Esophagus (tissue), 2 donors: ENCODE results near the gene PIP5K1C. TPM values are rescaled to one million over a fixed set of nuclear protein-coding genes. Genes with fewer than 3 reads are reported as not detected.

Source experiments
- H3K27ac ChIP-seq, 2 donors: one replicate each; pipeline ENCODE4 v1.5.1; 2013; ENCODE audit warnings: low read depth in 2 of 2, mild to moderate bottlenecking in 2 of 2, inconsistent platforms in 1 of 2, low read length in 1 of 2, moderate library complexity in 1 of 2
- H3K27me3 ChIP-seq, 2 donors: one replicate each; pipeline ENCODE4 v1.6.1; 2013; ENCODE audit warnings: low read length in 2 of 2, control low read depth in 1 of 2, mild to moderate bottlenecking in 1 of 2; ENCODE audit not compliant: insufficient read depth in 2 of 2, control insufficient read depth in 1 of 2
- H3K36me3 ChIP-seq, 2 donors: one replicate each; pipeline ENCODE4 v1.6.1; 2013; ENCODE audit warnings: low read length in 1 of 2; ENCODE audit not compliant: control insufficient read depth in 2 of 2, insufficient read depth in 2 of 2
- H3K4me1 ChIP-seq, 2 donors: one replicate each; pipeline ENCODE4 v1.6.1; 2013; ENCODE audit warnings: low read length in 1 of 2; ENCODE audit not compliant: control insufficient read depth in 2 of 2, insufficient read depth in 2 of 2
- H3K4me3 ChIP-seq, 2 donors: one replicate each; pipeline ENCODE4 v1.5.1; 2013; ENCODE audit warnings: low read length in 2 of 2, mild to moderate bottlenecking in 2 of 2, low read depth in 1 of 2, moderate library complexity in 1 of 2
- H3K9me3 ChIP-seq, 2 donors: one replicate each; pipeline ENCODE4 v1.6.1; 2013; ENCODE audit warnings: mild to moderate bottlenecking in 2 of 2, low read depth in 1 of 2, low read length in 1 of 2, moderate library complexity in 1 of 2; ENCODE audit not compliant: control insufficient read depth in 2 of 2, insufficient read depth in 1 of 2
- WGBS, 2 donors: extraction: QIAGEN DNeasy Blood & Tissue Kit; methylation state at CpG; one replicate each; pipeline ENCODE4 v1.1.7; 2013; 5-methylcytosine and 5-hydroxymethylcytosine counted together
- polyA plus RNA-seq, 2 donors: library from polyadenylated mRNA; stranded (reverse); fragments of 200-250 nt; gene quantifications; one replicate each; pipeline ENCODE4 v1.2.3, GENCODE V29; 2013
- donor health status: healthy with polysubstance abuse.
- donor health status: Bipolar disorder and iron deficiency.

Gene PIP5K1C
- polyA plus RNA-seq, 2 donors: 10.4 to 18.1 TPM

- H3K27me3 ChIP-seq: no peaks in the 10 kb centered on the region
- no peaks in the 10 kb centered on the region for H3K9me3 ChIP-seq
- H3K4me1 ChIP-seq: peaks cover 0 to 4% of the 10 kb centered on the region in 2 donors
- H3K4me3 ChIP-seq: no peak overlapping the region
- H3K36me3 ChIP-seq: peaks cover 0 to 42% of the 10 kb centered on the region in 2 donors
- no peak overlapping the region for H3K27ac ChIP-seq
- WGBS, 2 donors: 91 to 92% methylated on average over 17 of the region's 17 CpGs
Observed at GRCh38 chr19:3642296-3642695, 58.0 kb downstream of the PIP5K1C start.

DNA sequence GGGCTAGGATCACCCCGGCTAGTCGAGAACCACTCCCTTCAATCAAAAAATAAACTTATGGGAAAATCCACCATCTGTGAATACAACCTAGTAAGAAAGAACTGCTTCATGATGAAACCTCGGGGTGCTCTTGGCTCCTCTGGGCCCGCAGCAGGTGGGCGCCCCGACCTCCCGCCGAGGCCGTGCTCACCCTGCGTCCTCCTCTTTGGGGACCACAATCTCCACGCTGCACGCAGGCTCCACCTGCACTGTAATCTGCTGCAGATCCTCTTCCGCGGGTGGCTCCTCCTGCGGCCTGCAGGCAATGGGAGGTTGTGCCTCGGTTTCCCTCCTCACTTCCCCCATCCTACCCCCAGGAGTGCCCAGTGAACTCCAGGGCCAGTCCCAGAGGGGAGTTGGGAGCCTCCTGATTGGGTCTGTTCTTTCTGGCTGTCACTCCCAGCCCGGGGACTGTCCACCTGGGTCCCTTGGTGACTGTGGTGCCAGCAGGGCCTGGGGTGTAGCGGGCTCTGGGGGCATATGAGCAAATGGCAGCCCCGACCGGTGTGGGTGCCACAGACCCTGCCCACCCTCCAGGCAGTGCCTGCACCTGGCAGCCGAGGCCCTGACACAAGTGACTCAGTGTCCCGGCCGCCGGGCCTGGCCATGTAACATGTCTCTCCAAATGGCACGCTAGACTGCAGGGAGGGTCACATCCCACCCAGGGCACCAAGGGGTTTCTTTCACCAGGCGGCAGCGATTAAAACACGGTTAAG, 58.6 kb downstream of the PIP5K1C start:
- Histone ChIP-seq H3K9me3 (no peaks in the 10 kb centered on the region), H3K4me3 (no peak overlapping the region), H3K36me3 (peaks cover 0 to 47% of the 10 kb centered on the region in 2 donors), H3K4me1 (peaks cover 0 to 4% of the 10 kb centered on the region in 2 donors), H3K27ac (no peak overlapping the region), H3K27me3 (no peaks in the 10 kb centered on the region)
- WGBS, 2 donors: 93 to 94% methylated on average over 27 to 28 of the region's 28 CpGs

DNA sequence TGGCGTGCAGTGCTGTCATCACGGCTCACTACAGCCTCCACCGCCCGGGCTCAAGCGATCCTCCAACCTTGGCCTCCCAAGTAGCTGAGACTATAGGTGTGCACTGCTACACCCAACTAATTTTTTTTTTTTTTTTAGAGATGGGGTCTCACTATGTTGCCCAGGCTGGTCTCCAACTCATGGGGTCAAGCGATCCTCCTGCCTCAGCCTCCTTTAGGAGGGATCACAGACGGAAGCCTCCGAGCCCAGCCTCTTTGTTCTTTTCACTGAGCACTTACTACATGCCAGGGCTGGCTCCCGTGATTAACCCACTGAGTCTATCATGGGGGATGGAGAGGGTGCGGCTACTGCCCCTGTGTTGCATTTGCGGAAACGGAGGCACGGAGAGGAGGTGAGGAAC, 60.8 kb downstream of the PIP5K1C start:
- 97% methylated on average over 13 of the region's 13 CpGs for WGBS, 2 donors
- Histone ChIP-seq H3K27ac (no peak overlapping the region), H3K9me3 (no peaks in the 10 kb centered on the region), H3K4me1 (no peaks in the 10 kb centered on the region), H3K27me3 (no peaks in the 10 kb centered on the region), H3K36me3 (peaks cover 0 to 41% of the 10 kb centered on the region in 2 donors), H3K4me3 (no peak overlapping the region)

DNA sequence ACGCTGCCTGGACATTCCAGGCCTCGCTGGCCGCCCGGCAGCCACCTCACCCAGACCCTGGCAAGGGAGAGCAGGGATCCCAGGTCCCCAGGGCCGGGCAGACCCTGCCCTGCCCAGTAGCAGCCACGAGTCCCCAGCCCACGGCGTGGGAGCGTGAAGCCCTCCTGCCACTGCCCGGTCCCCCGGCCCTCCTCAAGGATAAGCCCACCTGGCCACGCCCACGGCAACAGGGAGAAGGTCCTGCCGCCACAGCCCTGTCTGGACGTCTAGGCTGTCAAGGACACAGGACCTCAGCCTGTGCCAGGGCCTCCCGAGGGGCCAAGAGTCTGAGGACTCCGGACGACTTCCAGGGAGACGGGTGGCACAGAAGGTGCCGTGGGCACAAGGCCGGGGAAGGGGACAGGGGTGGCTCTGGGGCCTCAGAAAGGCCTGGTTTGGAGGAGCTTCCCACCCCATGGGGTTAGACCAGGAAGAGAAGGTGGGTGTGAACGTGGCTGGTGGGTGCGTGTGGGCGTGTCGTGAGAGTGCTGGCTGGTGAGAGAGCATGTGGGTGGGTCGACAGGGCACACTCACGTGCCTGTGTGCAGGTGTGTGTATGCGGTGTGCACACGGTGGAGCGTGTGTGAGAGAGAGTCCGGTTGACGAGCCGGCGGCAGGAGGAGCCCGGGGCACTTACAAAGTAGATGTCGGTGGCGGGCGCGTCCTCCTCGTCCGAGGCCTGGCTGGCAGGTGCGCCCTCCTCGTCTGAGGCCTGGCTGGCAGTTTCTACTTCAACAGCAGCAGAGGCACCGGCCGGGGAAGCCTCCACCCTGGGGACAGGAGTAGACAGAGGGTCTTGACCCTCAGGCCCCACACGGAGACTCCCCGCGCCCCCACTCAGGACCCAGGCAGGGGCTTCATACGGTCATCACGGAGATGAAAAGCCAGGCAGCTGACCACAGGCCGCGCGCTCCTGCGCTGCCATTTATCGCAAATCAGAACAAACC, 61.8 kb downstream of the PIP5K1C start:
- 89 to 90% methylated on average over 53 to 55 of the region's 55 CpGs for WGBS, 2 donors
- no peaks in the 10 kb centered on the region for H3K9me3 ChIP-seq
- no peaks in the 10 kb centered on the region for H3K4me1 ChIP-seq
- H3K27me3 ChIP-seq: no peaks in the 10 kb centered on the region
- peaks cover 0 to 44% of the 10 kb centered on the region in 2 donors for H3K36me3 ChIP-seq
- H3K27ac ChIP-seq: no peak overlapping the region
- no peak overlapping the region for H3K4me3 ChIP-seq

DNA sequence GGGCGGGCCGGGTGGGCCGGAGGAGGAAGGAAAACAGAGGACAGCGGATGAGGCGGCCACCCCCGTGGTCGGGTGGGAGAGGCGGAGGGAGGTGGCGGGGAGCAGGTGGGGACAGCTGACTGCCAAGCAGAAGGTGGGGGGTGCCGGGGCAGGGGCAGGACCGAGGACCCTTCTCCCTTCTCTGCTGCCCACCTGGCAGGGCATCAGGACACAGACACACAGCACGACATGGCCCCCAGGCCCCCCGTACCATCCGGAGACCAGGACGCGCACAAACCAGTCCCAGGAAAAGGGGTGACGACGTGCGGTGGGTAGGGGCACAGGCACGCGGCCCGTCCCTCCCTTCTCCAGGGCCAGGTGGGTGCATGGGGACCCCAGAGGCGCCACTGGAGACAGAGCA, 62.6 kb downstream of the PIP5K1C start:
- Histone ChIP-seq H3K4me1 (no peaks in the 10 kb centered on the region), H3K27ac (no peak overlapping the region), H3K36me3 (peaks cover 0 to 44% of the 10 kb centered on the region in 2 donors), H3K4me3 (no peak overlapping the region), H3K27me3 (no peaks in the 10 kb centered on the region), H3K9me3 (no peaks in the 10 kb centered on the region)
- WGBS, 2 donors: 93 to 98% methylated on average over 14 to 23 of the region's 23 CpGs

GRCh38 chr19:3636962-3637361, 63.3 kb downstream of the PIP5K1C start:
- no peak overlapping the region for H3K4me3 ChIP-seq
- no peaks in the 10 kb centered on the region for H3K9me3 ChIP-seq
- H3K4me1 ChIP-seq: no peaks in the 10 kb centered on the region
- no peak overlapping the region for H3K27ac ChIP-seq
- 91 to 96% methylated on average over 20 of the region's 20 CpGs for WGBS, 2 donors
- H3K36me3 ChIP-seq: peaks cover 0 to 45% of the 10 kb centered on the region in 2 donors
- no peaks in the 10 kb centered on the region for H3K27me3 ChIP-seq

- Histone ChIP-seq H3K9me3 (no peaks in the 10 kb centered on the region), H3K27ac (no peak overlapping the region), H3K36me3 (peaks cover 0 to 45% of the 10 kb centered on the region in 2 donors), H3K4me3 (no peak overlapping the region), H3K4me1 (no peaks in the 10 kb centered on the region), H3K27me3 (no peaks in the 10 kb centered on the region)
- WGBS, 2 donors: 91 to 92% methylated on average over 20 of the region's 20 CpGs
Observed at GRCh38 chr19:3636506-3636905, 63.8 kb downstream of the PIP5K1C start.

DNA sequence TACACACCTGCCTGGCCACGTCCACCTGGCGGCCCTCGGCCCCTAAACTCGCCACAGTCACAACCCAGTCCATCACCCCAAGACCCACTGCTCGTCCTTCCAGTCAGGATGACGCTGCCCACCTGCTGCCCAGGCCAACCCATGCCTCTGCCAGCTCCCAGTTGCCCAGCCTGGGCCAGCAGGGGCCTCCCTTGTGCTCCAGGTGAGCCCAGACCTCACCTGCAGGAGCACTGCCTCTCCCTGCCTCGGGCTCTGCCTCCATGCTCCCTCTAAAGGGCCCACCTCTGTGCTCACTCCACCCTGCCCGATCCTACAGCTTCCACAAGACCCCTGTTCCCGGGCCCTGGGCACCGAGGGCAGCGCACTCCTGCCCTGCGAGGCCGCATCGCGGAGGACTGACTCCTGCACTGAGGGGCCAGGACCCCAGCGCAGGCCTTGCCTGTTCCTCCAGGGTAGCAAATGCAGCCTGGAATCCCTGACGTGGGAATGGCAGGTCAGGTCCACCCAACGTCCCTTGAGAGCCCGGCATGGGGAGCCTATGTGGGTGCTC, 65.7 kb downstream of the PIP5K1C start:
- no peaks in the 10 kb centered on the region for H3K9me3 ChIP-seq
- no peak overlapping the region for H3K4me3 ChIP-seq
- no peak overlapping the region for H3K27ac ChIP-seq
- WGBS, 2 donors: 94 to 95% methylated on average over 19 of the region's 19 CpGs
- H3K27me3 ChIP-seq: no peaks in the 10 kb centered on the region
- H3K4me1 ChIP-seq: no peaks in the 10 kb centered on the region
- H3K36me3 ChIP-seq: peaks cover 0 to 49% of the 10 kb centered on the region in 2 donors

GRCh38 chr19:3633559-3633988, 66.7 kb downstream of the PIP5K1C start:
- no peaks in the 10 kb centered on the region for H3K9me3 ChIP-seq
- H3K27ac ChIP-seq: no peak overlapping the region
- H3K36me3 ChIP-seq: peaks cover 0 to 47% of the 10 kb centered on the region in 2 donors

More at GRCh38 chr19:3633559-3633988, 66.7 kb downstream of the PIP5K1C start:
- Histone ChIP-seq H3K4me1 (no peaks in the 10 kb centered on the region), H3K4me3 (no peak overlapping the region), H3K27me3 (no peaks in the 10 kb centered on the region)
- 89 to 92% methylated on average over 21 to 22 of the region's 22 CpGs for WGBS, 2 donors
